ENCODE data around the gene HLA-DRA.
"Not testable (repeated sequence)": the region's sequence is repeated elsewhere in the genome, so short reads cannot be mapped to it uniquely, and the experiment has no call there.

Gene HLA-DRA

GRCh38 chr6:32460528-32460927, 20.8 kb downstream of the HLA-DRA start:
- no peak for TF ChIP-seq CTCF (IDR thresholded peaks at IDR 0.05; ENCODE audit: low read depth, low read length)
- H3K4me3 ChIP-seq (ENCODE audit: low read depth, low read length): no peak overlapping the region

GRCh38 chr6:32461493-32461892, 21.8 kb downstream of the HLA-DRA start:
- H3K4me3 ChIP-seq (ENCODE audit: low read depth, low read length): no peak overlapping the region

GRCh38 chr6:32462609-32463008, 22.9 kb downstream of the HLA-DRA start:
- TF ChIP-seq CTCF (IDR thresholded peaks at IDR 0.05; ENCODE audit: low read depth, low read length): no peak
- H3K4me3 ChIP-seq (ENCODE audit: low read depth, low read length): no peak overlapping the region

More at GRCh38 chr6:32461493-32461892, 21.8 kb downstream of the HLA-DRA start:
- TF ChIP-seq CTCF (IDR thresholded peaks at IDR 0.05; ENCODE audit: low read depth, low read length): no peak

GRCh38 chr6:32467743-32468503, 28.2 kb downstream of the HLA-DRA start:
- H3K4me3 ChIP-seq (ENCODE audit: low read depth, low read length): not testable (repeated sequence)

GRCh38 chr6:32472781-32473375, 33.2 kb downstream of the HLA-DRA start:
- TF ChIP-seq CTCF (IDR thresholded peaks at IDR 0.05; ENCODE audit: low read depth, low read length): no peak
- no peak overlapping the region for H3K4me3 ChIP-seq (ENCODE audit: low read depth, low read length)

- H3K4me3 ChIP-seq (ENCODE audit: low read depth, low read length): not testable (repeated sequence)
These were observed 34.0 kb downstream of the HLA-DRA start for GRCh38 chr6:32473376-32474348.

- TF ChIP-seq CTCF (IDR thresholded peaks at IDR 0.05; ENCODE audit: low read depth, low read length): no peak
- H3K4me3 ChIP-seq (ENCODE audit: low read depth, low read length): no peak overlapping the region
These were observed 35.9 kb downstream of the HLA-DRA start for GRCh38 chr6:32475392-32476206.
